ENCODE results near the gene PRKCQ. TPM values are rescaled to one million over a fixed set of nuclear protein-coding genes. Genes with fewer than 3 reads are reported as not detected.

PRKCQ gene
- total RNA-seq, 1 experiment from 2014 or later: 12.1 TPM

- no peak overlapping the region for H3K27ac Mint-ChIP-seq
Observed at GRCh38 chr10:6388261-6388893, 191.7 kb downstream of the PRKCQ start.

More at GRCh38 chr10:6388261-6388893, 191.7 kb downstream of the PRKCQ start:
- DNase-seq: no peak
- Histone ChIP-seq H2BK20ac (ENCODE audit: low read depth, low read length, poor library complexity, severe bottlenecking) (no peak overlapping the region), H3K9me3 (ENCODE audit: control insufficient read depth, low read depth, low read length) (no peaks in the 10 kb centered on the region), H2BK12ac (ENCODE audit: insufficient read length, low read depth, low read length) (no peak overlapping the region), H2BK5ac (ENCODE audit: insufficient read length, low read length) (no peak overlapping the region), H3K9ac (ENCODE audit: extremely low read depth, insufficient read length, low read length) (no peak overlapping the region), H3T11ph (ENCODE audit: low read length) (no peak overlapping the region), H4K91ac (ENCODE audit: insufficient read length, low read depth, low read length) (no peak overlapping the region), H2AK5ac (ENCODE audit: insufficient read length, low read length) (no peak overlapping the region), H3K14ac (ENCODE audit: insufficient read depth, low read length) (no peak overlapping the region), H2AFZ (ENCODE audit: low read length) (no peak overlapping the region), H4K20me1 (ENCODE audit: control insufficient read depth, insufficient read depth, insufficient read length) (no peaks in the 10 kb centered on the region), H2BK120ac (ENCODE audit: low read depth, low read length, poor library complexity, severe bottlenecking) (no peak overlapping the region), H3K4ac (ENCODE audit: low read depth, low read length) (no peak overlapping the region), H3K79me2 (ENCODE audit: insufficient read depth, low read length) (no peaks in the 10 kb centered on the region), H3K79me1 (ENCODE audit: insufficient read depth, low read depth, low read length, poor library complexity, severe bottlenecking) (no peaks in the 10 kb centered on the region), H3K23me2 (ENCODE audit: insufficient read length, low read depth, low read length, poor library complexity, severe bottlenecking) (no peaks in the 10 kb centered on the region), H3K27me3 (ENCODE audit: insufficient read depth, low read length) (no peaks in the 10 kb centered on the region), H3K18ac (ENCODE audit: insufficient read length, low read depth, low read length) (no peak overlapping the region), H2BK15ac (ENCODE audit: low read depth, low read length) (no peak overlapping the region), H3K23ac (ENCODE audit: insufficient read length, low read depth, low read length) (no peak overlapping the region), H4K5ac (ENCODE audit: insufficient read length, low read depth, low read length) (no peak overlapping the region), H4K8ac (replicated peaks; ENCODE audit: insufficient read length, low read depth, low read length) (no peak overlapping the region), H3K56ac (ENCODE audit: insufficient read length, low read depth, low read length) (no peak overlapping the region), H3K4me2 (ENCODE audit: insufficient read depth, insufficient read length, low read length) (no peak overlapping the region), H3K4me1 (ENCODE audit: insufficient read depth, low read length) (no peaks in the 10 kb centered on the region), H3K27ac (ENCODE audit: insufficient read length, low read depth, low read length) (no peak overlapping the region)
- peaks cover 5 to 6% of the 10 kb centered on the region in 2 experiments; a peak in 3 of 4 replicates for H3K4me1 Mint-ChIP-seq
- peaks cover 2 to 24% (median 5%) of the 10 kb centered on the region in 3 experiments; a peak in 4 of 7 replicates for H3K36me3 Mint-ChIP-seq (ENCODE audit: insufficient read depth in 1 of 3, low read depth in 3 of 3)
- H3K4me3 Mint-ChIP-seq: no peak overlapping the region
- H3K9me3 Mint-ChIP-seq: peaks cover 8 to 21% of the 10 kb centered on the region in 2 experiments; a peak in 4 of 5 replicates
- TF ChIP-seq CTCF (conservative IDR thresholded peaks at IDR 0.05): no peak
- WGBS (ENCODE audit: extremely low coverage, insufficient read length, low lambda C conversion rate): no CpG with 5 or more reads among the region's 4 CpGs
- H3K27me3 Mint-ChIP-seq (ENCODE audit: low read depth): peaks cover 3% of the 10 kb centered on the region
